Fibroblast of peridontal ligament (primary cell): ENCODE measurements around the gene TEX29.

Source experiments
- DNase-seq: peaks from one replicate; pipeline ENCODE4 v3.0.0-alpha.2; 2010; ENCODE audit errors: extremely low read depth

TEX29 gene

DNA sequence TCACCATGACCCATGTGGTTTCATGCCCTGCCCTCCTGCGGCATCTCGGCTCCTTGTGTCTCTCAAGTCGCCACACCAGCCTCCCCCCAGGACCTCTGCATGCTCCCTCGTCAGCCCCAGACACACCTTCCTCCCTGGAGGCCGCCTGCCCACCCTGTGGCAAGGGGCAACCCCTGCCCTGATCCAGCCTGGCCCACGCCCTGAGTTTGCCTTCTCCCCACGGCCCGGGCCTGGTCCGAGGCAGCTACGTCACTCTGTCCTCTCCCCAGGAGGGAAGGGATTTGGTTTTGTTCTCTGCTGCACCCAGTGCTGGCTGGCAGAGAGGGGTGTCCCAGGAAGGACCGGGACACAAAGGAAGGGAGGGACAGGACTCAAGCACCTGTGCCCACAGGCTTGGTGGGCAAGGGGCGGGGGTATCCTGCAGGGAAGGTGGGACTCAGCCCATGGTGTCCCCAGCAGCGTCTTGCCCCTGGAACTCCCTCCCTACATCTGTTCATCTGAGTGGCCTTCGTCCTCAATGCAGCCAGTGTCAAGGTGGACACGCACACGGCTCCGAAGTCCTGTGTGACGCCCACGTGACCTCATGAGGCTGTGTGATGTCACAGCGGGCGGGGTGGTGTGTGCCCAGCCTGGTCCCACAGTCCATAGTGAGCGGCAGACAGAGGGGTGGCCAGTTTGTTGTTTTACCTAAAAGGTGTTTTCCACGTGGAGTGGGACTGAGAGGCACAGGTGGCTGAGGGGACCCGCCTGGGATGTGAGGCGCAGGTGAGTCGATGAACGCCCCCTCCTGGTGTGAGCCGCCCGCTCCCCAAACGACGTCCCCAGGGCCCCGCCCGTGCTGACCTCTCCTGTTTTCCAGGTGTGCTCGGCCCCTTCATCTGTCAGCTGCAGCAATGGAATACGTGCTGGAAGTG lies at the start of gene TEX29:
TSS of gene TEX29 (plus strand) at position 645 of the 914 bp plus-strand sequence. CDS start at position 894, 249 bp downstream.
- DNase-seq: no peak

DNA sequence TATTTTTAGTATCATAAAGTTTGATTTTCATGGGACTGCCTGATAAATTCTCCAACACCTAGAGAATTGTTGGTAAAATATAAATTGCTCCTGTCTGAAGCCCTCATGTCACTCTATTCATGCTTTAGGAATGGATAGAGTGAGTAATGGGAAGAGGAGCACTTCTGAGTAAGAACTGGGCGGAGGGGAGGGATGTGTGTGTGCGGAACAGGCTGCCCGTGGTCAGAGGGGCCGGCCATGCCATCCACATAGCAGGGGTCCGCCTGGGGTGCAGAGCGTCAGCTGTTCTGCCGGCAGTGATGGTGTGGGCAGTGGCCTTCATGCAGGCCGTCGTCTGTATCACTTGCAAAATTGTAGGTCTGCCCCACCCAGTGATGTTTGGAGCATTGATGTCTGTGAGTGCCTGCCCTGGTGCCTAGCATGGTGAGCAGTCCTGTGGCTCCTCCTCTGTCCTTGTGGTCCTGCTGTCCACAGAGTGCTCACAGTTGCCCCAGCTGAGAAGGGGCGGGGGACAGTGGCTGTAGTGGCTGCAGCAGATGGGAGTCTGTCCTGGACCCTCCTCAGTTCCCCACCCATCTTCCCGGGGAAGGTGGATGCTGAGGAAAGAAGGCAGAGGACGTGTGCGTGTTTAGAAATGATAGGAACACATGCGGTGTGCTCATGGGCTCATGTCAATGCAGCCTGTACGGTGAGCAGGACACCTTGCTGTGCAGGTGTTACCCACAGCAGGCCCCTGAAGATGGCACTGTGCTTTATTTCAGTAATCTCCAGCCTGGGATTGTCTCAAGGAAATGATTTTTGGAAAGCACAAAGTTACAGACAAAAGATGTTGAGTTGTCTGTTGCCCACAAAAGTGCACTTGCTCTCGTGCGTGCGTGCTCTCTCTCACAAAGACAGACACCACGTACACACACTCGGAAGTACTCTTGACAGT lies 49.4 kb upstream of the TEX29 start:
- DNase-seq: peak; percentile 49

DNA sequence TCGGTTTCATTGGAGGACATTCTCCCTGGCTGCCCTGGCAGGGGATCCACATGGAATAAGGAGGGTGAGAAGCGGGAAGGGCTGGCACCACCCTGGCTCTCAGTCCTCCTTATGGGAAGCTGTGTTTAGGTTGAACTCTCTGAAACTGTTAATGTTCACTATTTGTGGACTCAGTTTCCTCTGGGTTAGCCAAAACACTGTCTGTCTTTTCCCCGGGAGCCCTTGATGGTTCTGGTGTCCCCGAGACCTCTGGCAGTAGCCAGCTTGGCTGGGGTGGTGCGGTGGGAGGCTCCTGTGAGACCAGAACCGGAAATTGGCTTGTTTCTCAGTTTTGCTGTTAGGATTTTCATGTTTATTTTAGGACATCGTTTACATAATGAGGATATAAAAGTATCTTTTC lies 48.3 kb upstream of the TEX29 start:
- DNase-seq: no peak

DNA sequence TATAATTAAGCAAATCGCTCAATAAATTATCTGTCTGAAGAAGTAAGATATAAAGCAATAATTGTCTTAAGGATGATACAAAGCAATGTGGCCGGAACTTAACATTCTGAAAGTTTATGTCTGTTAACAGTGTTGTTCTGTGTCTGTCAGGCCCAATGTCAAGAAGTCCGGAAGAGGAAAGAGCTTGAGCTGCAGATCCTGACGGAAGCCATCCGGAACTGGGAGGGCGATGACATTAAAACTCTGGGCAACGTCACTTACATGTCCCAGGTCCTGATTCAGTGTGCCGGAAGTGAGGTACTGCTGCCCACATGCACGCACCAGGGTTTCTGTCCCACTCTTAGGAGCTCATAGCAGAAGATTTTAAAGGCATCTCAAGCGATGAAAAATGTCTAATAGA lies 45.1 kb upstream of the TEX29 start:
- DNase-seq: no peak

DNA sequence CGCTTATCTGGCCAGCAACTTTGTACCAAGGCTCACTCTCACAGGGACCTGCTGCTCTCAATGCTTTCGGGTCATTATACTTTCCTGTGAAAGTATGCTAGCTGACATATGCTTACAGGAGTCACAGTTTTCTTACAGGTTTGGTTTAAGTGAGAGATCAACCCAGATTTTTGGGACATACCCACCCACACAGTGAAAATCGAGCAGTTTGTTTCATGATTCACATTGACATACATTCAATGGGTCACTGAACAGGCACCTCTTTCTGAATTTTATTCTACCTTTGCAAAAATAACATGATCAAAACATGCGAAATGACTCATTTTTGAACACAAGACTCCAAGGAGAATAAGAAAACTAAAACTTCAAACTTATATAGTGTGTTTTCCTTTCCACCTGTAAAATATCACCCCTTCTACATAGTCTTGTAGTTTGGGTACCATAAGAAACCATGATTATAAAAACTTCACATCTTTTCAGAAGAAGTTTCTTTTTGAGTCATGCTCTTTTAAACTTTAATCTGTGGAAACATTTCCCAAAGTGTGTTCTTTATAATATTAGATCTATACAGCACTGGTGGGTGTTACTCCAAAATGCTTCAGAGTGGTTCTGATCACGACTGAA lies 44.3 kb upstream of the TEX29 start:
- no peak for DNase-seq

DNA sequence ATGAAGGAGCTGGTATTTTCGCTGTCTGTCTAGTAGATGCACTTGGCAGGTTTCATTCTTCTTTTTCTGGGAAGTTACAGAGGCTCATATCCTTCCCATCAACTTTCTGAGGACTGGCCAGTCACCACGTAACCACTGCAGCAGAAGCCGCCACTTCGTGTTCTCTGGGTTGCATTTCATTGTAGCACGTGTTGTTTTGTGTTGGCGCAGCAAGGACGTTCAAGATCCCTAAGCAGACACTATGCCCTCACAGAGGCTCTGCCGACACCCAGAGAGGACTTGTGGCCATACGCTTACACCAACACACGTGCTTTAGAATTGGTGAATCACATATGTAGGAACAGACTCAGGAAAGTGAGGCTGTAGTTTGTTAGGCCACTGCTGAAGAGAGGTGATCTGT lies 42.2 kb upstream of the TEX29 start:
- DNase-seq: no peak

DNA sequence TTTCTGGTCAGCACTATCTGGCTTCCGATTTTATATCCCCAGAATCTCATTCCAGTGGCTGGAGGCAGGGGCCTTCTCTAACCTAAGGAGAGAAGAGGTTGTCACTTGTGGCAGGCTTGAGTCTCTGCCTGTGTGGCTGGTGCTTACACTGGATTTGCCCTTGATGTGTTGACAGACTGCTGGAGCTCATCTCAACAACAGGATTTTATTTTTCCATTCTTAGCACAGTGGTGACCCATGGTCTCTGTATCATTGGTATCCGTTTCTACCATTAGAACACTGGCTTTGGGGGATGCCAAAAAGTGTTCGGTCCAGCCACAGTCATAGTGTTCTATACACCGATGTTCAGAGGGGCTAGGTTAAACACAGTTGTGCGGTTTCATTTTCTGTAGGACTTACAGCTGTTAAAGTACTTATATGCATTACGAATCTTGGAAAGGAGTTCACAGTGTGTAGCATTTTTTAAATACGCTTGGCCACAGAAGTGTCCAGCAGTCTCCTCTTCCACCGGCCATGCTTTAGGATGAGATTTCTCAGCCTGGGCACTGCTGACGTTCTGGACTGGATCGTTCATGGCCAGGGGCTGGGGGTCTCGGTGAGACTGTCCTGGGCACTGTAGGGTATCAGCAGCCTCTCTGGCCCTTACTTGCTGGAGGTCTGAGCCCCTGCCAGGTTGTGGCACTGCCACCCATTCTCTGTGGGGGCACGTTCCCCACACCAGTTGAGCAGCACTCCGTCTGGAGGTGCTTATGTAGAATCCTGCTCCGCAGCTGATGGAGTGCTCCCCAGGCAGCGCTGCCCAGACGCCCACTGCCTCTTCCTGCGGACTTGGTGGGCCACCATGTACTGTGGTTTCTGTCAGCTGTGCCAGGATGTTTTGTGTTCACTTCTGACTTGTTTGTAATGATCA lies 41.4 kb upstream of the TEX29 start:
- no peak for DNase-seq

DNA sequence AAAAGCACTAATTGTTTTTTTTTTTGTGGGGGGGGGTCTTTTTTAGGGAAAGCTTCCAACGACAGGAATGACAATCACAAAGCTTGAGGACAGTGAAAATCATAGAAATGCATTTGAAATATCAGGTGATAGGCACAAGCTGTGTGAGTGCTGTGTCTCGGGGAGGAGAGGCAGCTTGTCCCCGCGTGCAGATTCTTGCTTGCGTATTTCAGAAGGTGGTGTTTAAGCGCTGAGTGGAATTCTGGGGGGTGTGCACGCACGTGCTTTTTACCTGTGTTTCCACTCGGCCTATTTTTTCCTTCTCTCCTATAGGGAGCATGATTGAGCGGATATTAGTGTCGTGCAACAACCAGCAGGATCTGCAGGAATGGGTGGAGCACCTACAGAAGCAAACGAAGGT lies 40.2 kb upstream of the TEX29 start:
- DNase-seq: no peak

DNA sequence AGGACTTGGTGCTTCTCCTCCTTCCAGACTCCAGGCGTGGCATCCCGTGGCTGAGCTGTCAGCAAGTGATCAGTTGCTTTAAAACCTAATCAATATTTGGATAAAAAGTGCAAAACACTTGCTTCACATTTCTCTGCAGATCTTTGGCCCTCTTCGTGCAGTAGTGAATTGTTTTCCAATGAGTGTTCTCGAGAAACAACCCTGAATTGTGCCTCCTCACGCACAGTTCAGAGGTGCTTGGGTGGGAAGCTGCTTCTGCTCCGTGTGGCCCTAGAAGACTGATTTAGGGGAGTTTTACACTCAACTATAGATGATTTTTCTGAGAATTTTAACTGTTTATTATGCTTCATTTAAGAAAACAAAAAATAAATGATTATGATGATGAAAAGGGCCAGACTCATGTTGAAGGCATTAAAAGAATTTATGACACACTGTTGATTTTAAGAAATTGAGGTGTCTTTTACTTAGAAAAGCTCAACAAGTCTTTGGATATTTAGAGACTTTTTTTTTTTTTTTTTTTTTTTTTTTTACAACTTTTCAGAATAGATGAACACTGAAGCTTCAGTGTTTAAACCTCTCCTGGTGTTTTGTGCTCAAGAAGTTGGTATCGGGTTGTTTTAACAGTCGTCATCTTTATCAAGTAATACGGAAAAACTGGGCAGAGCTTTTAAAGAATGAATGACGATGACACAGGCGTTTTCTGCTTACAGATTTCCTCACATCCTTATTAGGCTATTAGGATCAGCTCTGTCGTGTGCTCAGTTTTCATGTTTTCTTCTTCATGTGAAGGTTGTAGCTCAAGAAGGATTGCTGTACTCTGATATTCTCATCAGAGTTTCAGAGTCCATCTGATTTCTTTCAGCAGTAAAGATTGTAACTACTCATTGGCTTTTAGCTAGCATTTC lies 39.5 kb upstream of the TEX29 start:
- peak; percentile 41 for DNase-seq

DNA sequence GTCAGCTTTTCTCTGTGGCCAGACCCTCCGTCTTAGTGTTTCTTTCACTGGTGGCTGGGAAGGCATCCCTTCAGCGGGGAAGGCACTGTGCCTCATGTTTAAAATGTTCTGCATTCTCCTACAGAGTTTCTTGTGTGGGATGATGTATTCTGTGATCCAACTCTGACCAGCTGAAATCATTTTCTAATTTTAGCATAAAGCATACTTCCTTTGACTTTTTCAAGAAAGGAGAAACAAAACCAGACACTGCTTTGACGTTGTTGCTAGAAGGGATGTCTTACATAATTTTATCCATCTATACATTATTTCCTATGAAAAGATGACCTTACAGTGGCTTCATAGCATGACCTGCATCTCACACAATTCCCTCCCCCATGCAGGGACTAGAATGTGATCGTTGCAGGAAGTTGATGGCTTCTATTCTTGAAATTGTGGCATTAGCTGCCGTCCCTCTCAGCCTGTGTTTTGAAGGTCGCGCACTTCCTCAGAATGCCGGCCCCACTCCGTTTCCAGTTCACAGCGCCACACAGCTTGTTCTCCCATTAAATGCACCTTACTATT lies 38.6 kb upstream of the TEX29 start:
- peak; percentile 86 for DNase-seq

DNA sequence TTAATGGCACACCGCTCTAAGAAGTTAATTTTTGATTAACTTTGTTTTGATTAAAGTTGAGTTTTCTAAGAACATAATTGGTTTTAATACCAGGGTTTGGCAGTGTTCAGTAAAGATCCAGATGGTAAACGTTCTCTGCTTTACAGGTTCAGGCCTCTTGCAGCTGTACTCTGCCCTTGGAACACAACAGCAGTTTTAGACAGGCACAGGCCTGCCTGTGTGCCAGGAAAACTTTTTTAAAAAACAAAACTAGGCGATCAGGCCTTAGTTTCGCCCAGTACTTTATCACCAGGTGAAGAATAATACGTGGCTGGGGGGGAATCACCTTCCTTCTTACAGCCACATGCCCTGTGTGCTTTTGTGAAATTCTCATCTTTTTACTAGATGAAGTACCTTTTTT lies 38.0 kb upstream of the TEX29 start:
- peak; percentile 6 for DNase-seq

DNA sequence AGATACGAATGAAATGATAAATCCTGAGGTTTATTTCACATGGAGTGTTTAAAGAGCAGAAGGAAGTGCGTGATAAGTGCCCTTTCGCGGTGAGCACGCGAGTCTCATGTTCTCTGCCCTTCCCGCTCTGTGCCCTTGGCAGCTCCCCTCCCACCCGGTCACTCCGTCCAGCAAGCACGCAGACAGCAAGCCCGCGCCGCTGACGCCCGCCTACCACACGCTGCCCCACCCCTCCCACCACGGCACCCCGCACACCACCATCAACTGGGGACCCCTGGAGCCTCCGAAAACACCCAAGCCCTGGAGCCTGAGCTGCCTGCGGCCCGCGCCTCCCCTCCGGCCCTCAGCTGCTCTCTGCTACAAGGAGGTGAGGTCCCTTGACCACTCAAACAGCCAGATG lies 37.4 kb upstream of the TEX29 start:
- DNase-seq: no peak

DNA sequence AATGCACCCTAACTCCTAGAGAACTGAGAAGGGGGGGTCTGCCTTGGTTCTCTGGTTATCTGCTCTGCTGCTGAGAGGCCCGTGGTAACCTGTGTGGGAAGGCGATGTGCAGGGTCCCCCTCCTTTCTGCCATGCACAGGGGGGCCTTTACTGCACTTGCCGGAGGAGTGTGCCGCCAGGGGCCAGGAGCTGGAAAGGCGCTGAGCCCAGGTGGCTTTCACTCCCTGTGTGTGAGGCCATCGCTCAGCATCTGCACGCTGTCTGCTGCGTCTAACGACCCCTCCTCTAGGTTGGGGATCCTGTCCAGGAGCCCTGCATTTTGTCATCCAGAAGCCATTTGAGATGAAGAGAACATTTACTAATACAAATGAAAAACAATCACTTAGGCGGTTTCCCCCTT lies 37.0 kb upstream of the TEX29 start:
- DNase-seq: no peak

DNA sequence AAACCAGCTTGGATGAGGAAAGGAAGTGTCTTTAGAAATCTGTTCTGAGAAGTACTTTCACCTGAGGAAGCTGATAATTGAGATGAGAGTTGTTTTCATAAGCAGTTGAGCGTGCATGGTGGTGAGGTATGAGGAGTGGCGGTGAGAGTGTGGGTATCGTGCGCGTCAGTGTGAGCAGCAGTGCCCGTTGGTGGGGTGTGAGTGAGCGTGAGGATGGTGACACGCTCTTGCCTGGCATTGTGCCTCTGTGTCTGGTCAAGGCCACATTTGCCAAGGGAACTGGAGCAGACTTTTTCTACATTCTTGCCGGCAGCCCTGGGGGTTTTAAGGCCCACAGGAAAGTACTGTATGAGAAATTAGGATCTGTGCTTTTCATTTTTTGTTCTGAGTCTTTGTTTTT lies 36.5 kb upstream of the TEX29 start:
- no peak for DNase-seq

DNA sequence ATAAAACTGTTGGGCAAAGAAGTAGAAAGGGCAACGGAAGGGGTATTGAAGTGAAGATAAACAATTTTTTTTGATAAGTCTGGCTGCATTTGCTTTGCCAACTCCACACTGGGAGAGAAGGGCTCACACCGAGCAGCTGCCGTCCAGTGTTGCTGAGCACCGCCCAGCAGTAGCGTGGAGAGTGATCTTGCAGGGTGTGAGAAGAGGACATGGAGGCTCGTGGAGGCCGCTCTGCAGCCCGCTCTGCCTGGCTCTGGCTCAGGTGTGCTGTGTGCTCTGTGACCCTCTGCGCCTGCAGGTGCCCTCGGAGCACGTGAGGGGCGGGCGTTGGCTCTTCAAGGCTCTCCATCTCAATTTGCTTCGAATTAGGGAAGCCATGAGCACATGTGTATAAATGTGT lies 35.9 kb upstream of the TEX29 start:
- DNase-seq: no peak

DNA sequence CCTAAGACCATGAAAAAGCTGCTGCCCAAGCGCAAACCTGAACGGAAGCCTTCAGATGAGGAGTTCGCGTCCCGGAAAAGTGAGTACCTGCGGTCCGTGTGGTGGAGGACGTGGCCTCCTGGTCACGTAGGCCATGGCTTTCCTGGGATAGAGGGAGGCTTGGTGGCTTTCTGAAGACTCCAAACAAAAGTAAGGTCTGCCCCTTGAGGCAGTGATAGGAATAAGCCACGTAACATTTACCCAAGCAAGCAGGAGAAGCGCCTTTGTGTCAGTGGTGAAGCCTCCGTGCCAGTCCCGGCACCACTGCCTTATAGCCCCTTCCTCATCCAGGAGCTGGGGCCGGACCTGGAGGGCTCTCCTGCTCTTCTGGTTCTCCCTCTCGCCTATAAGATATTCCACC lies 34.3 kb upstream of the TEX29 start:
- no peak for DNase-seq

DNA sequence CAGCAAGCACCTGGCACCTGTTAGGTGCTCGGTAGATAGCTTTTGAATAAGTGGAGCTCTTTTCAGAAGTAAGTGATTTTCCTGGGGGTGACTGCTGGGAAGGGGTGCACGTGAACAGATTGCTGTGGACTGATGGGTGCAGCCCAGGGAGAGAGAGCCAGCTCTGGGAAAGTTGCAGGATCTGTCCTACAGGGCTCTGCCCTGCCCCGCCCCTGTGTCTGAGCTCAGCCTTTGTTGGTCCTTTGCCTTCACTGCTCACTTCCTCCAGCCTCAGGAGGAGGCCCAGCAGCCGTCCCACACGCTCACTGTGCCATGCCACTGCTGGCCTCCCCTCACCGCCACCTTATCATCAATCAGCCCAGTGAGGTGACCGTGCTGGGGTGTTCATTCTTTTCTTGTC lies 33.7 kb upstream of the TEX29 start:
- DNase-seq: no peak

DNA sequence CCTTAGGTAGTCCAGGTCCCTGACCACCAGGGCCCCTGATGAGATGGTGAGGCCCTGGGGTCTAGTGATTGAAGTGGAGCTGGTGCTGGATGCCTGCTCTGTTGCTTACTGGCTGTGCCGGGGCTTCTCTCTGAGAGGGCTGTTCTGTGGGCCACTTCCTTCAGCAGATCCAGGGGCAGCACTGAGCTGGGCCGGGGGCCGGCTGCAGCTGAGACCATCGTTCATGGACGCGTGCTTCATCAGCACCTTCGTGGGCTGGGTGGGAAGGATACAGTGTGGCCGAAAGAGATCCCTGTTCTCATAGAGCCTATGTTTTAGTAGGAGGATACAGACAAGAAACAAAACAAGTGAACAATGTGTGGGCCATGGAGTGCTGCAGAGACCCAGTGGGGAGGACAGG lies 33.2 kb upstream of the TEX29 start:
- DNase-seq: no peak

DNA sequence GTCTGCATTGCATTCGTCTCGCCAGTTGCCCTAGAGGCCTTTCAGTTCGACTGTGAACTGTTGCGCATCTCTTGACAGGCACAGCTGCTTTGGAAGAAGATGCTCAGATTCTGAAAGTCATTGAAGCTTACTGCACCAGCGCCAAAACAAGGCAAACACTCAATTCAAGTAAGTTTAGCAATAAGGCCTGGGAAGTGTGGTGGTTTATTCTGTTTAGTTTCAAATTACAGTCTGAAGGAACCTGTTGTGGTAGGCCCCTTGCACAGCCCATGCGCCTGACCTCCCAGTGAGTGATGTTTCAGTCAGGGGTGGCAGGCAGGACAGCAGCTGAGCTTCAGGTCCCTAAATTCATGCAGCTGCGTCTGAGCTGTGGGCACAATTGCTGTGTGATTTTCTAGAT lies 32.2 kb upstream of the TEX29 start:
- DNase-seq: no peak

DNA sequence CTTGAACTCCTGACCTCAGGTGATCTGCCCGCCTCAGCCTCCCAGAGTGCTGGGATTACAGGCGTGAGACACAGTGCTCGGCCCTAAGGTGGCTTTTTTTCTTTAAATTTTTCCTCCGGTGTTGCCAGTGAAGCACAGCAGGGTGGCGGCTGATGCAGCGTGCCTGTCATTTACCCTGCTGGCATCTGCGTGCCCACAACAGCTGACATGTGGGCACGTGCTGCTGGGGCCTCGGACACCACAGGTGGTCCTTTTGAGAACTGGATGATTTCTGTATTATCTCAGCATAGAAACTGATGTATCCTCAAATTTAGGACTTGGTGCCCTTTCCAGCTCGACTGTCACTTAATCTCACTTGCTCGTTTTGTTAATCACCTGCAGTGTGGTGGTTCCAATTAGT lies 31.2 kb upstream of the TEX29 start:
- no peak for DNase-seq
